ENCODE data around the gene ME3.
"Not testable (repeated sequence)": the region's sequence is repeated elsewhere in the genome, so short reads cannot be mapped to it uniquely, and the experiment has no call there.

The ME3 gene

DNA sequence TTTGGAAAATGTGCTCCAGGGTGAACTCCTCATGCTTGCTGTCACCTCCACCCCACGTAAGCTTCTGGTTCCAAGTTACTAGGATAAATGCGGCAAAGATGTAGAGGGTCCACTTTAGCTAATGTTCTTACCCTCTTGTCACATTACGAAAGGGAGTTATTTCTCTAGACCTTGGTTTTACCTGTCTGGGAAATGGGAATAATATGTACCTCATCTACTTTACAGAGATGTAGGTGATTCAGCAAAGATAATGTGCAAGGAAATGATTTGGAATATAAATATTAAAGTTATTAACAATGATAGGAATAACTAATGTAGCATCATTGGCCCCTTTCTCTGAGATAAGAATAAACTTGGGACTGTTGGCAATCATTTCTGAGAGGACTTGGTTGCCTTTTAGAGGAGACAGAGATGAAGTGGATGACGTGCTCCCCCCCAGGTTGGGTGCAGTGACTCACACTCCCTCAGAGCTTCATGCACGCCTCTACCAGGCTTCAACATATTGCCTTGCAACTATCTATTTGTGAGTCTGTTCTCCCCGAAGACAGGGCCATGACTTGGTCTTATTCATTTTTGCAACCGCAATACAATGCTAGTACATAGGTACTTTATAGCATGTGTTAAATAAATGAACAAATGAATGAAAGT lies 97.1 kb downstream of the ME3 start:
- Histone ChIP-seq H3K4me3 (ENCODE audit: low read length in 2 of 2) (no peak overlapping the region), H3K27ac (ENCODE audit: low read length) (peak overlapping the region; percentile 24), H3K4me1 (ENCODE audit: control insufficient read depth, insufficient read depth, low read length) (peaks cover 33% of the 10 kb centered on the region), H3K9ac (ENCODE audit: low read length in 2 of 2) (no peak overlapping the region), H3K9me3 (ENCODE audit: control insufficient read depth in 2 of 2, low read length in 2 of 2) (no peaks in the 10 kb centered on the region), H3K27me3 (ENCODE audit: control insufficient read depth in 1 of 2, insufficient read depth in 2 of 2, low read length in 2 of 2) (no peaks in the 10 kb centered on the region), H3K36me3 (ENCODE audit: control insufficient read depth in 2 of 2, insufficient read depth in 2 of 2, low read length in 2 of 2) (no peaks in the 10 kb centered on the region)

DNA sequence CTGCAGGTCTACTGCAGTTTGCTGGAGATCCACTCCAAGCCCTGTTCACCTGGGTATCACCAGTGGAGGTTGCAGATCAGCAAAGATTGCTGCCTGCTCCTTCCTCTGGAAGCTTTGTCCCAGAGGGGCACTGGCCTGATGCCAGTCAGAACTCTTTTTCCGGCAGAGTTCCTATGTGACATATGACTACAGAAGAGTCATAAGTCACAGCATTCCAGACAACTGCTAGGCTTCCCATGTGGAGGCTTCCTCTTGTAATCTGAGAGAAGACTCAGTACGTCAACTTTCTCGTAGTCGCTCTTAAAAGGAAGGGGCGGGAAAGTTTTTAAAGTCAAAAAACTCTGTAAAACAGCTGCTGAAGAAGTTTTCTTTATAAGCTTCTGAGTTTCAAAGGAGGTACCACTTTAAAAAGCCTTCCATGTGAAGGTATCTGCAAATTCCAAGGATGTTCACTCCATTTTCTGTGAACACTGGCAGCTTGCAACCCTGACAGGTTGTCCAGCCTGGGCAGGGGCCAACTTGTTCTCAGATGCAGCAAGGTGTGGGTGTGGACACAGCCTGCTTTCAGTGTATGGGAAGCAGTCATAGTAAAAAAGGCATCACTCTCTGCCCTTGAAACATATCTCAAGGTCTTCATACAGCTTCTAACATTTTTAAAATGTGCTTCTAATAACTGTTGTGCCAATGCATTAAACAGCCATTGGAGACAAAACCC lies 97.8 kb downstream of the ME3 start:
- Histone ChIP-seq H3K4me1 (ENCODE audit: control insufficient read depth, insufficient read depth, low read length) (peaks cover 33% of the 10 kb centered on the region), H3K4me3 (ENCODE audit: low read length in 2 of 2) (no peak overlapping the region), H3K36me3 (ENCODE audit: control insufficient read depth in 2 of 2, insufficient read depth in 2 of 2, low read length in 2 of 2) (no peaks in the 10 kb centered on the region), H3K27ac (ENCODE audit: low read length) (no peak overlapping the region), H3K9me3 (ENCODE audit: control insufficient read depth in 2 of 2, low read length in 2 of 2) (no peaks in the 10 kb centered on the region), H3K27me3 (ENCODE audit: control insufficient read depth in 1 of 2, insufficient read depth in 2 of 2, low read length in 2 of 2) (no peaks in the 10 kb centered on the region), H3K9ac (ENCODE audit: low read length in 2 of 2) (no peak overlapping the region)

GRCh38 chr11:86571273-86571948 lies 101.0 kb downstream of the ME3 start:
- H3K9me3 ChIP-seq (ENCODE audit: control insufficient read depth in 2 of 2, low read length in 2 of 2): no peaks in the 10 kb centered on the region
- H3K36me3 ChIP-seq (ENCODE audit: control insufficient read depth in 2 of 2, insufficient read depth in 2 of 2, low read length in 2 of 2): no peaks in the 10 kb centered on the region
- peaks cover 18% of the 10 kb centered on the region for H3K4me1 ChIP-seq (ENCODE audit: control insufficient read depth, insufficient read depth, low read length)
- no peaks in the 10 kb centered on the region for H3K27me3 ChIP-seq (ENCODE audit: control insufficient read depth in 1 of 2, insufficient read depth in 2 of 2, low read length in 2 of 2)
- H3K9ac ChIP-seq (ENCODE audit: low read length in 2 of 2): no peak overlapping the region
- H3K27ac ChIP-seq (ENCODE audit: low read length): no peak overlapping the region
- H3K4me3 ChIP-seq (ENCODE audit: low read length in 2 of 2): no peak overlapping the region

DNA sequence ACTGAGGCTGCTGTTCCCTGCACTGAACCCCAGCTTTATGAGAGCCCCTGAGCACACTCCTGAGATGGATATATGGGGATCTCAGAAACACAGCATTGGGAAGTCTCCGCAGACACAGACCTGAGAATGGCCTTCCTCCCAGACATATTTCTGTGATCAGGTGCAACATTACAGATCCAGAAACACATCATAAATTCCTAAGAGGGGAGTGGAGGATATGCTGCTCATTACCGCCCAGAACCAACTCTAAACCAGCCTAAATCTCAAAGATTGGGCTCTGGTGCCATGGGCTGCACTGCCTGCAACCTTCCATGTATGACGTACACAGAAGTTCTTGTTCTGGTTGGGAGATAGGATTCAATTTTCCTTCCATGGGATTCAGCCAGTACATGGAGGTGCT lies 102.0 kb downstream of the ME3 start:
- Histone ChIP-seq H3K4me1 (ENCODE audit: control insufficient read depth, insufficient read depth, low read length) (peaks cover 19% of the 10 kb centered on the region), H3K4me3 (ENCODE audit: low read length in 2 of 2) (no peak overlapping the region), H3K9me3 (ENCODE audit: control insufficient read depth in 2 of 2, low read length in 2 of 2) (no peaks in the 10 kb centered on the region), H3K9ac (ENCODE audit: low read length in 2 of 2) (no peak overlapping the region), H3K27me3 (ENCODE audit: control insufficient read depth in 1 of 2, insufficient read depth in 2 of 2, low read length in 2 of 2) (no peaks in the 10 kb centered on the region), H3K36me3 (ENCODE audit: control insufficient read depth in 2 of 2, insufficient read depth in 2 of 2, low read length in 2 of 2) (no peaks in the 10 kb centered on the region), H3K27ac (ENCODE audit: low read length) (no peak overlapping the region)

DNA sequence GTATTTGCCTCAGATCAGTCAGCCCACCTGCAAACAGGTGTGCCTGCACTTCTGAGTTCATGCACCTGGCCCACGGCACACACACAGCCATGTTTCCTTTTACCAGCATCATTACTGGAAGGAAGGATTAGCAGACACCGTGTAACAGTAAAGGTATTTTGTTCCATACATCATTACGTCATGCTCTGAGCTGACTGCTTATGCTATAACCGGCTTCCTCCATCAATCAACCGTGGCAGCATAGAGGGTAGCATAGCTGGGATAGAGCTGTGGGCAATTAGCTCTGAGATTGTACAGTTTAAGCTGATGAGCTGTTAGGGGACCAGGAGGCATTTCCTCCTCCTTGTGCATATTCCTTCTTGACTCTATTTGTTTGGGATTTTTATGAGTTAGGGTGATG lies 102.4 kb downstream of the ME3 start:
- H3K9ac ChIP-seq (ENCODE audit: low read length in 2 of 2): no peak overlapping the region
- H3K27ac ChIP-seq (ENCODE audit: low read length): no peak overlapping the region
- no peaks in the 10 kb centered on the region for H3K27me3 ChIP-seq (ENCODE audit: control insufficient read depth in 1 of 2, insufficient read depth in 2 of 2, low read length in 2 of 2)
- no peaks in the 10 kb centered on the region for H3K36me3 ChIP-seq (ENCODE audit: control insufficient read depth in 2 of 2, insufficient read depth in 2 of 2, low read length in 2 of 2)
- H3K4me3 ChIP-seq (ENCODE audit: low read length in 2 of 2): no peak overlapping the region
- H3K4me1 ChIP-seq (ENCODE audit: control insufficient read depth, insufficient read depth, low read length): peaks cover 17% of the 10 kb centered on the region
- no peaks in the 10 kb centered on the region for H3K9me3 ChIP-seq (ENCODE audit: control insufficient read depth in 2 of 2, low read length in 2 of 2)

GRCh38 chr11:86569109-86569508 lies 103.3 kb downstream of the ME3 start:
- Histone ChIP-seq H3K27me3 (ENCODE audit: control insufficient read depth in 1 of 2, insufficient read depth in 2 of 2, low read length in 2 of 2) (no peaks in the 10 kb centered on the region), H3K36me3 (ENCODE audit: control insufficient read depth in 2 of 2, insufficient read depth in 2 of 2, low read length in 2 of 2) (no peaks in the 10 kb centered on the region), H3K27ac (ENCODE audit: low read length) (no peak overlapping the region), H3K4me3 (ENCODE audit: low read length in 2 of 2) (no peak overlapping the region), H3K4me1 (ENCODE audit: control insufficient read depth, insufficient read depth, low read length) (peaks cover 14% of the 10 kb centered on the region), H3K9ac (ENCODE audit: low read length in 2 of 2) (no peak overlapping the region), H3K9me3 (ENCODE audit: control insufficient read depth in 2 of 2, low read length in 2 of 2) (no peaks in the 10 kb centered on the region)

DNA sequence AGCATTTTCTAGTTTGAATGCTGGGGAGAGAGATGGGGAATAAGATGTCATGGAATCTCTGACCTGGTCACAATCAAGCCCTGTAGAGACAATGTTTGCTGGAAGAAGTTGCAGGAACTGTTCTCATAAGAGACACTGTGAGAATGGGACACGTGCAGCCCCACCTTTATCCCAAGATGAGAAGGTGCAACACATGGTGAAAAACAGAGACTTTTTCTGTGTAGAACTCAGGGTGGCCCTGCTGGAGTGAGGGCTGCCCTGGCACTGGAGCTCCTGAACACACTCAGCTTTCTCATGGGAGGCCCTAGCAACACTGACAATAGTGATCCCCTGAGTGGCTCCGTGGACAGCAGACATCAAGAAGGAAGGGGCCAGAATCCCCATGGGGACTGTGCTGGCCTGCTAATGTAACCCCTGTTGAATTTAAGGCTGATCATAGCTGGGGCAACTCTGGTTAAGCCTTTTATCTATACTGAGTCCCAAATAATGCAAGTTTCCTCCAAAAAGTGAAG lies 106.6 kb downstream of the ME3 start:
- peak overlapping the region; percentile 38 for H3K27ac ChIP-seq (ENCODE audit: low read length)
- H3K27me3 ChIP-seq (ENCODE audit: control insufficient read depth in 1 of 2, insufficient read depth in 2 of 2, low read length in 2 of 2): no peaks in the 10 kb centered on the region
- no peak overlapping the region for H3K9ac ChIP-seq (ENCODE audit: low read length in 2 of 2)
- no peaks in the 10 kb centered on the region for H3K36me3 ChIP-seq (ENCODE audit: control insufficient read depth in 2 of 2, insufficient read depth in 2 of 2, low read length in 2 of 2)
- H3K4me1 ChIP-seq (ENCODE audit: control insufficient read depth, insufficient read depth, low read length): peaks cover 14% of the 10 kb centered on the region
- H3K9me3 ChIP-seq (ENCODE audit: control insufficient read depth in 2 of 2, low read length in 2 of 2): no peaks in the 10 kb centered on the region
- no peak overlapping the region for H3K4me3 ChIP-seq (ENCODE audit: low read length in 2 of 2)

- Histone ChIP-seq H3K27me3 (ENCODE audit: control insufficient read depth in 1 of 2, insufficient read depth in 2 of 2, low read length in 2 of 2) (no peaks in the 10 kb centered on the region), H3K9me3 (ENCODE audit: control insufficient read depth in 2 of 2, low read length in 2 of 2) (no peaks in the 10 kb centered on the region), H3K4me3 (ENCODE audit: low read length in 2 of 2) (no peak overlapping the region), H3K4me1 (ENCODE audit: control insufficient read depth, insufficient read depth, low read length) (peaks cover 10% of the 10 kb centered on the region), H3K27ac (ENCODE audit: low read length) (no peak overlapping the region), H3K9ac (ENCODE audit: low read length in 2 of 2) (no peak overlapping the region), H3K36me3 (ENCODE audit: control insufficient read depth in 2 of 2, insufficient read depth in 2 of 2, low read length in 2 of 2) (no peaks in the 10 kb centered on the region)
Observed at GRCh38 chr11:86565388-86565787, 107.0 kb downstream of the ME3 start.

GRCh38 chr11:86562842-86563241 lies 109.6 kb downstream of the ME3 start:
- H3K4me1 ChIP-seq (ENCODE audit: control insufficient read depth, insufficient read depth, low read length); H3K27me3 ChIP-seq (ENCODE audit: control insufficient read depth in 1 of 2, insufficient read depth in 2 of 2, low read length in 2 of 2); H3K36me3 ChIP-seq (ENCODE audit: control insufficient read depth in 2 of 2, insufficient read depth in 2 of 2, low read length in 2 of 2); H3K4me3 ChIP-seq (ENCODE audit: low read length in 2 of 2); H3K9me3 ChIP-seq (ENCODE audit: control insufficient read depth in 2 of 2, low read length in 2 of 2); H3K9ac ChIP-seq (ENCODE audit: low read length in 2 of 2); H3K27ac ChIP-seq (ENCODE audit: low read length): not testable (repeated sequence)

GRCh38 chr11:86559311-86559945 lies 113.0 kb downstream of the ME3 start:
- H3K4me1 ChIP-seq (ENCODE audit: control insufficient read depth, insufficient read depth, low read length): no peaks in the 10 kb centered on the region
- peaks cover 5 to 7% of the 10 kb centered on the region in 2 donors for H3K36me3 ChIP-seq (ENCODE audit: control insufficient read depth in 2 of 2, insufficient read depth in 2 of 2, low read length in 2 of 2)
- no peaks in the 10 kb centered on the region for H3K27me3 ChIP-seq (ENCODE audit: control insufficient read depth in 1 of 2, insufficient read depth in 2 of 2, low read length in 2 of 2)
- no peak overlapping the region for H3K9ac ChIP-seq (ENCODE audit: low read length in 2 of 2)
- no peaks in the 10 kb centered on the region for H3K9me3 ChIP-seq (ENCODE audit: control insufficient read depth in 2 of 2, low read length in 2 of 2)
- peak overlapping the region; percentile 38 for H3K27ac ChIP-seq (ENCODE audit: low read length)
- no peak overlapping the region for H3K4me3 ChIP-seq (ENCODE audit: low read length in 2 of 2)

Data from stomach smooth muscle (tissue), 2 donors.